ENCODE data around the gene NXPE2.
"Not testable (repeated sequence)": the region's sequence is repeated elsewhere in the genome, so short reads cannot be mapped to it uniquely, and the experiment has no call there.

Gene NXPE2

GRCh38 chr11:114678125-114679036 is at the start of gene NXPE2:
Gene NXPE2, plus strand, starts transcription at chr11:114678527. Its CDS starts 49 bp downstream, at chr11:114678576.
- Histone ChIP-seq H3K9me2 (replicated peaks; ENCODE audit: insufficient read depth, low read length) (no peaks in the 10 kb centered on the region), H3F3A (ENCODE audit: insufficient read depth) (no peaks in the 10 kb centered on the region), H3K27me3 (ENCODE audit: low read length) (no peaks in the 10 kb centered on the region), H3K79me2 (ENCODE audit: insufficient read depth, low read length) (no peaks in the 10 kb centered on the region), H2AFZ (ENCODE audit: low read depth, low read length, severe bottlenecking) (no peak within 1 kb of the TSS), H3K9me3 (ENCODE audit: insufficient read depth, low read length) (0 out of 2 replicates have a peak, but pooled peaks cover under 1% of the 10 kb centered on the region), H3K9ac (ENCODE audit: low read length) (no peak within 1 kb of the TSS), H3K4me3 (ENCODE audit: insufficient read depth, low read length, poor library complexity, severe bottlenecking) (no peak within 1 kb of the TSS), H3K27ac (ENCODE audit: low read depth, low read length) (no peak within 1 kb of the TSS), H3K4me2 (ENCODE audit: low read depth, low read length, poor library complexity, severe bottlenecking) (no peak within 1 kb of the TSS), H4K20me1 (ENCODE audit: low read depth, low read length) (no peaks in the 10 kb centered on the region), H3K36me3 (ENCODE audit: low read length) (no peaks in the 10 kb centered on the region)
- TF ChIP-seq EZH2phosphoT487 (conservative IDR thresholded peaks at IDR 0.05; ENCODE audit: low read length), result no peak
- no peak for TF ChIP-seq CTCF (IDR thresholded peaks at IDR 0.05; ENCODE audit: insufficient read depth, low read length, poor library complexity, severe bottlenecking)

- H3K4me2 ChIP-seq (ENCODE audit: low read depth, low read length, poor library complexity, severe bottlenecking); H3K9ac ChIP-seq (ENCODE audit: low read length); H3K4me3 ChIP-seq (ENCODE audit: insufficient read depth, low read length, poor library complexity, severe bottlenecking); H3K9me2 ChIP-seq (replicated peaks; ENCODE audit: insufficient read depth, low read length); H4K20me1 ChIP-seq (ENCODE audit: low read depth, low read length); H3K27me3 ChIP-seq (ENCODE audit: low read length); H3K79me2 ChIP-seq (ENCODE audit: insufficient read depth, low read length); H3K27ac ChIP-seq (ENCODE audit: low read depth, low read length); H2AFZ ChIP-seq (ENCODE audit: low read depth, low read length, severe bottlenecking); H3K36me3 ChIP-seq (ENCODE audit: low read length); H3F3A ChIP-seq (ENCODE audit: insufficient read depth); H3K9me3 ChIP-seq (ENCODE audit: insufficient read depth, low read length): not testable (repeated sequence)
Observed at GRCh38 chr11:114631445-114631965, 46.8 kb upstream of the NXPE2 start.

- not testable (repeated sequence) for H3K9ac ChIP-seq (ENCODE audit: low read length); H3K4me2 ChIP-seq (ENCODE audit: low read depth, low read length, poor library complexity, severe bottlenecking); H4K20me1 ChIP-seq (ENCODE audit: low read depth, low read length); H3K9me3 ChIP-seq (ENCODE audit: insufficient read depth, low read length); H3K27me3 ChIP-seq (ENCODE audit: low read length); H3K36me3 ChIP-seq (ENCODE audit: low read length); H2AFZ ChIP-seq (ENCODE audit: low read depth, low read length, severe bottlenecking); H3F3A ChIP-seq (ENCODE audit: insufficient read depth); H3K9me2 ChIP-seq (replicated peaks; ENCODE audit: insufficient read depth, low read length); H3K4me3 ChIP-seq (ENCODE audit: insufficient read depth, low read length, poor library complexity, severe bottlenecking); H3K27ac ChIP-seq (ENCODE audit: low read depth, low read length); H3K79me2 ChIP-seq (ENCODE audit: insufficient read depth, low read length)
Observed at GRCh38 chr11:114639440-114639839, 38.9 kb upstream of the NXPE2 start.

GRCh38 chr11:114650661-114651060 is 27.7 kb upstream of the NXPE2 start:
- H3K4me2 ChIP-seq (ENCODE audit: low read depth, low read length, poor library complexity, severe bottlenecking), result no peak overlapping the region
- H4K20me1 ChIP-seq (ENCODE audit: low read depth, low read length), result no peaks in the 10 kb centered on the region
- H3K9me3 ChIP-seq (ENCODE audit: insufficient read depth, low read length), result no peaks in the 10 kb centered on the region
- H3K27me3 ChIP-seq (ENCODE audit: low read length), result no peaks in the 10 kb centered on the region
- TF ChIP-seq EZH2phosphoT487 (conservative IDR thresholded peaks at IDR 0.05; ENCODE audit: low read length) (no peak), CTCF (IDR thresholded peaks at IDR 0.05; ENCODE audit: insufficient read depth, low read length, poor library complexity, severe bottlenecking) (no peak)
- no peak overlapping the region for H2AFZ ChIP-seq (ENCODE audit: low read depth, low read length, severe bottlenecking)
- H3K27ac ChIP-seq (ENCODE audit: low read depth, low read length), result no peak overlapping the region
- no peaks in the 10 kb centered on the region for H3K9me2 ChIP-seq (replicated peaks; ENCODE audit: insufficient read depth, low read length)
- H3K4me3 ChIP-seq (ENCODE audit: insufficient read depth, low read length, poor library complexity, severe bottlenecking), result no peak overlapping the region
- no peaks in the 10 kb centered on the region for H3F3A ChIP-seq (ENCODE audit: insufficient read depth)
- no peaks in the 10 kb centered on the region for H3K79me2 ChIP-seq (ENCODE audit: insufficient read depth, low read length)
- no peak overlapping the region for H3K9ac ChIP-seq (ENCODE audit: low read length)
- no peaks in the 10 kb centered on the region for H3K36me3 ChIP-seq (ENCODE audit: low read length)
